Hematopoietic multipotent progenitor cell treated with erythropoietin and hydrocortisone succinate and interleukin-3 and kit ligand, for 6 days (in vitro differentiated cells): ENCODE data around the gene MGAT4B.
A peak's percentile ranks its signal among the peaks of the same experiment; 100 is the strongest.

Experiments used
- DNase-seq: peaks from one replicate; pipeline ENCODE4 v3.0.0-alpha.2; 2015

Gene MGAT4B

GRCh38 chr5:179768326-179769085 is 38.2 kb downstream of the MGAT4B start:
- no peak for DNase-seq

GRCh38 chr5:179767496-179768100 is 39.1 kb downstream of the MGAT4B start:
- peak; percentile 64 for DNase-seq

- DNase-seq, result peak; percentile 54
Measured at GRCh38 chr5:179766726-179767455, 39.8 kb downstream of the MGAT4B start.

GRCh38 chr5:179766021-179766725 is 40.5 kb downstream of the MGAT4B start:
- peak; percentile 66 for DNase-seq

GRCh38 chr5:179765400-179765799 is 41.3 kb downstream of the MGAT4B start:
- DNase-seq, result peak; percentile 56

- DNase-seq, result no peak
Measured at GRCh38 chr5:179764056-179764455, 42.6 kb downstream of the MGAT4B start.

- peak; percentile 86 for DNase-seq
Measured at GRCh38 chr5:179763215-179763945, 43.3 kb downstream of the MGAT4B start.

GRCh38 chr5:179762781-179763176 is 43.9 kb downstream of the MGAT4B start:
- no peak for DNase-seq

- peak; percentile 72 for DNase-seq
Measured at GRCh38 chr5:179762079-179762780, 44.4 kb downstream of the MGAT4B start.

- DNase-seq, result no peak
Measured at GRCh38 chr5:179759581-179760551, 46.8 kb downstream of the MGAT4B start.

GRCh38 chr5:179758955-179759354 is 47.7 kb downstream of the MGAT4B start:
- no peak for DNase-seq

GRCh38 chr5:179755022-179755421 is 51.6 kb downstream of the MGAT4B start:
- DNase-seq, result no peak

GRCh38 chr5:179753971-179754370 is 52.7 kb downstream of the MGAT4B start:
- DNase-seq, result no peak

GRCh38 chr5:179749857-179750508 is 56.7 kb downstream of the MGAT4B start:
- DNase-seq, result no peak

GRCh38 chr5:179747811-179748210 is 58.9 kb downstream of the MGAT4B start:
- no peak for DNase-seq
